NAMALWA (cell line): ENCODE data around the gene PIEZO1.
"Not testable (repeated sequence)": the region's sequence is repeated elsewhere in the genome, so short reads cannot be mapped to it uniquely, and the experiment has no call there.

ENCODE experiments used
- DNase-seq: peaks from one replicate; pipeline ENCODE4 v3.0.0-alpha.2; 2015; ENCODE audit warnings: low spot score

Gene PIEZO1

GRCh38 chr16:88781140-88782077 lies 3.6 kb downstream of the PIEZO1 start:
- peak; percentile 53 for DNase-seq

GRCh38 chr16:88780142-88781062 lies 4.6 kb downstream of the PIEZO1 start:
- DNase-seq = no peak

- DNase-seq = no peak
Observed at GRCh38 chr16:88779406-88780141, 5.4 kb downstream of the PIEZO1 start.

GRCh38 chr16:88778541-88779065 lies 6.4 kb downstream of the PIEZO1 start:
- no peak for DNase-seq

- DNase-seq = no peak
Observed at GRCh38 chr16:88778271-88778525, 6.8 kb downstream of the PIEZO1 start.

GRCh38 chr16:88777471-88778270 lies 7.3 kb downstream of the PIEZO1 start:
- DNase-seq = no peak

- no peak for DNase-seq
Observed at GRCh38 chr16:88775825-88776224, 9.2 kb downstream of the PIEZO1 start.

GRCh38 chr16:88774544-88775393 lies 10.3 kb downstream of the PIEZO1 start:
- DNase-seq = no peak

GRCh38 chr16:88773812-88774291 lies 11.2 kb downstream of the PIEZO1 start:
- DNase-seq = no peak

GRCh38 chr16:88772871-88773811 lies 11.9 kb downstream of the PIEZO1 start:
- no peak for DNase-seq

- not testable (repeated sequence) for DNase-seq
Observed at GRCh38 chr16:88771781-88772180, 13.2 kb downstream of the PIEZO1 start.

GRCh38 chr16:88771294-88771772 lies 13.7 kb downstream of the PIEZO1 start:
- DNase-seq = no peak

GRCh38 chr16:88770461-88771293 lies 14.3 kb downstream of the PIEZO1 start:
- peak; percentile 94 for DNase-seq

GRCh38 chr16:88769617-88770460 lies 15.2 kb downstream of the PIEZO1 start:
- peak; percentile 90 for DNase-seq

- DNase-seq = no peak
Observed at GRCh38 chr16:88768071-88768783, 16.8 kb downstream of the PIEZO1 start.

- DNase-seq = no peak
Observed at GRCh38 chr16:88767546-88768070, 17.4 kb downstream of the PIEZO1 start.
